Myocyte (in vitro differentiated cells): ENCODE results near the gene LYRM9. TPM values are rescaled to one million over a fixed set of nuclear protein-coding genes. Genes with fewer than 3 reads are reported as not detected.
"Not testable (repeated sequence)": the region's sequence is repeated elsewhere in the genome, so short reads cannot be mapped to it uniquely, and the experiment has no call there.

Source experiments
- DNase-seq: peaks from one replicate; pipeline ENCODE4 v3.0.0-alpha.2; 2012; ENCODE audit warnings: low read depth
- polyA plus RNA-seq: library from polyadenylated mRNA; unstranded; fragments of >200 nt; gene quantifications from one replicate; pipeline ENCODE4 v1.2.1, GENCODE V29; 2012; ENCODE audit warnings: missing spikeins
- total RNA-seq: library from RNA; depleted of rRNA; stranded (reverse); fragments of >200 nt; gene quantifications from 2 replicates; pipeline ENCODE4 v1.2.3, GENCODE V29; 2014

Gene LYRM9
- total RNA-seq: 20.1 and 20.2 TPM in 2 replicates
- 16.9 TPM for polyA plus RNA-seq

DNA sequence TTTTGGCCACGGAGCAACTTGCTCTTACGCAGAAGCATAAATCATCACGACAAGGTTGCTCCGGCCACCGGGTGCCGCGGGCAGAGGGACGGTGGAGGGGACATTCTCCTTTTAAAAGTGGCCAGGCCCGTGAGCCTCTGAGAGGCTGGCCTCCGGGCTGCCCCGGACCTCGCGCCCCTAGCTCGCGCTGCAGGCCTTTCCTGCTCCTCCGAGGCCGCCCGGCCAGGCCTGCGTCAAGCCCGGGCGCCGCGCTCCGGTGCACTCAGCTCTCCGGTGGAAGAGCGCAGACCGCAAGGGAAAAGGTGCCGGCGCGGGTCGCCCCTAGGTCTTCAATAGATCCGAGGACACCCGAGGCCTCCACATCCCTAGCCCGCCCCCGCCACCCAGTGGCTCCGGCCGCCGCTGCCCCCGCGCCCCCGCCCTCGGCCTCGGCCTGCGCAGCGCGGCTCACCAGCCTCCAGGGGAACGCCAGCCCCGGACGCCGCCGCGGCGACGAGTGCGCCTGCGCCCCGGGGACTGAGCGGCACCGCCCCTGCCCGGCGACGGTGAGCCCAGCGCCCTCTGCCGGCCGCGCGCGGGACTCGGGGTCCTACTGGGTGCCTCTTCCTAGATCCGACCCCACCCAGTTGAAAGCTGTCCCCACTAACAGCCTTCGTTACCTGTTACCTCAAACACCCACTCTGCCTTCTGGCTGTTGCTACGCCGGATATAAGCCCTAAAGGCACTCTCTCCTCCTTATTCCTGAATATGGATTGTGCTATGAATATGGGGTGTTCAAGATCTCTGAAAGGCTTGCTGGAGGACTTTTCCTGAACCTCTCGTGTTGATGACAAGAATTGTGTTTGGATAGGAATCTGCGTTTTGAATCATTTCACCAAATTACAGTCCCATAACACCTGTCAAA, at the start of gene LYRM9:
TSS of gene LYRM9 (minus strand) at position 500 of the 904 bp plus-strand sequence. CDS start 10,671 bp downstream, outside the sequence.
- peak; percentile 87 for DNase-seq

- DNase-seq: no peak
These were observed 47.6 kb upstream of the LYRM9 start for GRCh38 chr17:27940503-27941428.

GRCh38 chr17:27939474-27940465, 46.6 kb upstream of the LYRM9 start:
- no peak for DNase-seq

GRCh38 chr17:27938864-27939263, 45.7 kb upstream of the LYRM9 start:
- DNase-seq: no peak

DNA sequence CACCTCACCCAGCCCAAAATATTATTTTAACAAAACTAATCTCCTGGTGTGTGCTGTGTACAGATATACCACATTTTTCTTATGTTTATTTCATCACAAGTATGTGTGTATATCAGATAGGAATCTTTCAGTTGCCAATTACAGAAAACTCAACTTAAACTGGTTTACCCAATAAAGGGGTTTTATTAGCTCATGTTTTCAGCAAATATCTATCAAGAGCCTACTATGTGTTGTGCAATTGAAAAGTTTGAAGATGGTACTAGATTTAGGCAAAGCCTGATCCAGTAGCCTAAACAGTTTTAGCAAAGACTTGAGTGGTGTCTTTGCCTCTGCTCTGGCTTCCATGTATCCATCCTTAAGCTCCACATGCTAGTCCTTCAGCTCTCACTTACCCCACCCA, 45.1 kb upstream of the LYRM9 start:
- DNase-seq: no peak

DNA sequence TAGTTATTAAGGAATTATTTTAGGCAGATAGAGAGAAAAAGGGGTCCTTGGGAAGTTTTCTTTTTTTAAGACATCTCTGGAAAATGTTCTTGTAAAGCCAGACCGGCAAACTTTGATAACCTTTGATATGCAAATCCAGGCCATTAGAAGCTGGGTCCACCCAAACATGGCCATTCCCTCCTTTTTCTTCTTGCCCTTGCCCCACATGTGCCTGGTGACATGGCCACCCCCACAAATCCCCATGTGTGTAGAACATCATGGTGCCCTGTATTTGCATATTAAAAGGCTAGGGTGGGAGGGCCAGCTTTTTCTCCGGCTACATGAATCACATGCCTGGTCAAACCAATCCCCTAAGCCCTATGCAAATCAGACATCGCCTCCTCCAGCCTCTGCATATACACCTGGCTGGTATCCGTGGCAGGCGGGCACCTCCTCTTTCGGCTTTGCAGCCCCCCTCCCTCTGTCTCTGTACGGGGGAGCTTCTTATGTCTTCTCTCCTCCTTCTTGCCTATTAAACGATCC, 43.9 kb upstream of the LYRM9 start:
- no peak for DNase-seq

- DNase-seq: no peak
These were observed 36.8 kb upstream of the LYRM9 start for GRCh38 chr17:27930000-27930399.

- no peak for DNase-seq
These were observed 35.4 kb upstream of the LYRM9 start for GRCh38 chr17:27928587-27928986.

DNA sequence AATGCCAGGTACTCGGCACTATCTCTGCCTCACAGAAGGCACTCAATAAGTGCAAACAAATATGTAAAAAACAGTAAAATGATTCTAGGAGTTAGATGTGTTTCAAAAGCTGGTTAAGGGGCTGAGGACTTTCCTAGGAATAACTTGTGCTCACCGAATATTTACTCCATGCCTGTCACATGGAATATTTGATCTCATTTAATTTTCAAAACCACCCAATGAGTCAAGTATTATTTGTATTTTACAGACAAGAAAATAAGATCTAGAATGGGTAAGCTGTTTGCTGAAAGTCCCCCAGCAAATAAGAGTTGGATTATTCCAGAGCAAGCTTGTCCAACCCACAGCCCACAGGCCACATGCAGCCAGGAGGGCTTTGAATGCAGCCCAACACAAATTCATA, 34.6 kb upstream of the LYRM9 start:
- DNase-seq: no peak

- no peak for DNase-seq
These were observed 28.4 kb upstream of the LYRM9 start for GRCh38 chr17:27921599-27921998.

GRCh38 chr17:27921077-27921476, 27.9 kb upstream of the LYRM9 start:
- DNase-seq: no peak

- DNase-seq: no peak
These were observed 27.4 kb upstream of the LYRM9 start for GRCh38 chr17:27920569-27920968.

DNA sequence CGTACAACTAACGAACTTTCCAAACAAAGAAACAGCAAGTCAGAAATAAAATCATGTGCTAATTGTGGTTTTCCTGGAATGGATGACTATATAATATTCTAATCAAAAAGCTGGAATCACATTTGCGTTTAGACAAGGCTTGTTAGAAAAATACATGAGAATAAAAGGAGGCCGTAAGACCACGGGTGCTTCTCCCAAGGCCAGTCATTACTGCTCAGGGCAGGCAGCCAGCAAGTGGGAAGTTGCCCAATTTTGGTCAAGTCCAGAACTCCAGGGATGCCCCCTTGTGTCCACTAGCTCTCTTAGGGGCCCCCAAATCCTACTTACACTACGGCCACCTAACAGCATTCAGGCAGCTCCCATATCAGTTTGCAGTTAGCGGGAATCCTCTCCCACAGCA, 25.9 kb upstream of the LYRM9 start:
- peak; percentile 1 for DNase-seq

GRCh38 chr17:27918498-27918897, 25.3 kb upstream of the LYRM9 start:
- no peak for DNase-seq

GRCh38 chr17:27917000-27917399, 23.8 kb upstream of the LYRM9 start:
- DNase-seq: no peak

GRCh38 chr17:27915709-27916108, 22.5 kb upstream of the LYRM9 start:
- no peak for DNase-seq

DNA sequence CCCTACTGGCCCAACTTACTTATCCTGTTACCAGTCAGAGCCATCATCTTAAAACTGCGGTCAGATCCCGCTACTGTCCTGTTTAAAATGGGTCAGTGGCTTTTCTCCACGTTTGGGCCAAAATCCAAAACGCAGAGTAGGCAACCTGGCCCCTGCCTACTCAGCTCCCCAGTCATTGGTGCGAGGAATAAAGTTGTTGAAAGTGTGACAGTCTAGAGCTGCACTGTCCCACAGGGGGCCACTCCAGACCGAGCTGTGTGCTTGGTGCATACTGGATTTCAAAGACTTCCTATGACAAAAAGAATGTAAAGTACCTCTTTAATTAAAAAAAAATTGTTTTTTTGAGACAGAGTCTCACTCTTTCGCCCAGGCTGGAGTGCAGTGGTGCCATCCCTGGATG, 21.2 kb upstream of the LYRM9 start:
- no peak for DNase-seq

DNA sequence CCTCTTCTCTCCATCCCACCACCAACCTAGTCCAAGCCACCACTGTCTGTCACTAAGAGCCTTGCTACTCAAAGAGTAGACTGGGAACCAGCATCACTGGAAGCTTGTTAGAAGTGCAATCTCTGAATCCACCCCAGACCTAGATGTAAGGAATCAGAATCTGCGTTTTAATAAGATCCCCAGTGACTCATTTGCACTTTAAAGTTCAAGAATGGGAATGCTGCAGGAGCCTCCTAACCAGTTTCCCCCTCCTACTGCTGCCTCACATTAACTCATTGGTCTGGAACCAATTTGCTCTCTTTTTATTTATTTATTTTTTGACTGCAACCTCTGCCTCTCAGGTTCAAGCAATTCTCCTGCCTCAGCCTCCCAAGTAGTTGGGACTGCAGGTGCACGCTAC, 19.8 kb upstream of the LYRM9 start:
- no peak for DNase-seq

DNA sequence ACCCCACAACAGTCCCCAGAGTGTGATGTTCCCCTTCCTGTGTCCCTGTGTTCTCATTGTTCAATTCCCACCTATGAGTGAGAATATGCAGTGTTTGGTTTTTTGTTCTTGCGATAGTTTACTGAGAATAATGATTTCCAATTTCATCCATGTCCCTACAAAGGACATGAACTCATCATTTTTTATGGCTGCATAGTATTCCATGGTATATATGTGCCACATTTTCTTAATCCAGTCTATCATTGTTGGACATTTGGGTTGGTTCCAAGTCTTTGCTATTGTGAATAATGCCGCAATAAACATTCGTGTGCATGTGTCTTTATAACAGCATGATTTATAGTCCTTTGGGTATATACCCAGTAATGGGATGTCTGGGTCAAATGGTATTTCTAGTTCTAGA, 19.1 kb upstream of the LYRM9 start:
- not testable (repeated sequence) for DNase-seq

DNA sequence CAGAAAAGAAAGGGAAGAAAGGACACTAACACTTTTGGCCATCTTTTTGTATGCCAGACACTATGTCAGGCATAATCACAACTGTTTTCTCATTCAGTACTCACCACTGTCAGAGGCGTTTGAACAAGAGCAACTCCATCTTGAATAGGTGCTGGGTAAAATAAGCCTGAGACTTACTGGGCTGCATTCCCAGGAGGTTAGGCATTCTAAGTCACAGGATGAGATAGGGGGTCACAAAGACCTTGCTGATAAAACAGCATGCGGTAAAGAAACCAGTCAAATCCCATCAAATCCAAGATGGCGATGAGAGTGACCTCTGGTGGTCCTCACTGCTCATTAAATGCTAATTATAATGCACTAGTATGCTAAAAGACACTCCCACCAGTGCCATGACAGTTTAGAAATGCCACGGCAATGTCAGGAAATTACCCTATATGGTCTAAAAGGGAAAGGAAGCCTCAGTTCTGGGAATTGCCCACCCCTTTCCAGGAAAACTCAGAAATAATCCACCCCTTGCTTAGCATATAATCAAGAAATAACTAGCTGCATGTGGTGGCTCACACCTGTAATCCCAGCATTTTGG, 14.9 kb upstream of the LYRM9 start:
- DNase-seq: no peak
